H9 (cell line): ENCODE results near the gene PLA2R1. TPM values are rescaled to one million over a fixed set of nuclear protein-coding genes. Genes with fewer than 3 reads are reported as not detected.

Source experiments
- DNase-seq: peaks from one replicate; pipeline ENCODE4 v3.0.0-alpha.2; 2017
- H2AFZ ChIP-seq: one replicate; pipeline ENCODE4 v1.6.1; 2013; ENCODE audit warnings: mild to moderate bottlenecking, low read length, control low read depth, moderate library complexity
- H2AK5ac ChIP-seq: 2 replicates; pipeline ENCODE4 v1.6.1; 2013; ENCODE audit warnings: low read length, control low read depth, mixed read lengths; ENCODE audit not compliant: insufficient read length
- H2BK120ac ChIP-seq: one replicate; pipeline ENCODE4 v1.6.1; 2013; ENCODE audit warnings: low read depth, mild to moderate bottlenecking, low read length, control low read depth, inconsistent platforms; ENCODE audit not compliant: poor library complexity, severe bottlenecking
- H2BK12ac ChIP-seq: 2 replicates; pipeline ENCODE4 v1.6.1; 2013; ENCODE audit warnings: low read length, control low read depth, mixed read lengths, low read depth; ENCODE audit not compliant: insufficient read length
- H2BK15ac ChIP-seq: 2 replicates; pipeline ENCODE4 v1.6.1; 2013; ENCODE audit warnings: low read depth, low read length, control low read depth
- H2BK20ac ChIP-seq: one replicate; pipeline ENCODE4 v1.6.1; 2013; ENCODE audit warnings: low read depth, mild to moderate bottlenecking, low read length, control low read depth, inconsistent platforms; ENCODE audit not compliant: poor library complexity, severe bottlenecking
- H2BK5ac ChIP-seq: 2 replicates; pipeline ENCODE4 v1.6.1; 2013; ENCODE audit warnings: low read length, control low read depth, mixed read lengths; ENCODE audit not compliant: insufficient read length
- H3K14ac ChIP-seq: 2 replicates; pipeline ENCODE4 v1.6.1; 2013; ENCODE audit warnings: low read length, control low read depth; ENCODE audit not compliant: insufficient read depth
- H3K18ac ChIP-seq: 2 replicates; pipeline ENCODE4 v1.6.1; 2013; ENCODE audit warnings: low read depth, mild to moderate bottlenecking, mixed read lengths, low read length, control low read depth; ENCODE audit not compliant: insufficient read length
- H3K23ac ChIP-seq: 2 replicates; pipeline ENCODE4 v1.6.1; 2013; ENCODE audit warnings: low read length, control low read depth, mixed read lengths, low read depth; ENCODE audit not compliant: insufficient read length
- H3K23me2 ChIP-seq: 2 replicates; pipeline ENCODE4 v1.6.1; 2013; ENCODE audit warnings: low read depth, mild to moderate bottlenecking, mixed read lengths, low read length, control low read depth; ENCODE audit not compliant: insufficient read length, poor library complexity, severe bottlenecking
- H3K27ac ChIP-seq: 2 replicates; pipeline ENCODE4 v1.5.1; 2013; ENCODE audit warnings: low read length, control low read depth, mixed read lengths, low read depth; ENCODE audit not compliant: insufficient read length
- H3K27me3 ChIP-seq: 2 replicates; pipeline ENCODE4 v1.6.1; 2013; ENCODE audit warnings: low read length, control low read depth, inconsistent platforms; ENCODE audit not compliant: insufficient read depth
- H3K4ac ChIP-seq: 2 replicates; pipeline ENCODE4 v1.6.1; 2013; ENCODE audit warnings: low read depth, mild to moderate bottlenecking, control low read depth, inconsistent platforms, low read length, moderate library complexity
- H3K4me1 ChIP-seq: 2 replicates; pipeline ENCODE4 v1.6.1; 2013; ENCODE audit warnings: low read length, control low read depth, inconsistent platforms; ENCODE audit not compliant: insufficient read depth
- H3K4me2 ChIP-seq: 2 replicates; pipeline ENCODE4 v1.6.1; 2013; ENCODE audit warnings: low read length, control low read depth, mixed read lengths; ENCODE audit not compliant: insufficient read length, insufficient read depth
- H3K56ac ChIP-seq: 2 replicates; pipeline ENCODE4 v1.6.1; 2013; ENCODE audit warnings: low read depth, mild to moderate bottlenecking, mixed read lengths, low read length, control low read depth; ENCODE audit not compliant: insufficient read length
- H3K79me1 ChIP-seq: 2 replicates; pipeline ENCODE4 v1.6.1; 2013; ENCODE audit warnings: low read depth, mild to moderate bottlenecking, moderate library complexity, low read length, control low read depth, inconsistent platforms; ENCODE audit not compliant: insufficient read depth, poor library complexity, severe bottlenecking
- H3K79me2 ChIP-seq: 2 replicates; pipeline ENCODE4 v1.6.1; 2013; ENCODE audit warnings: low read length, control low read depth, inconsistent platforms; ENCODE audit not compliant: insufficient read depth
- H3K9ac ChIP-seq: 2 replicates; pipeline ENCODE4 v1.6.1; 2013; ENCODE audit warnings: low read length, control low read depth, mixed read lengths; ENCODE audit not compliant: insufficient read length; ENCODE audit errors: extremely low read depth
- H3K9me3 ChIP-seq: one replicate; pipeline ENCODE4 v1.6.1; 2013; ENCODE audit warnings: low read depth, low read length, inconsistent platforms; ENCODE audit not compliant: control insufficient read depth
- H3T11ph ChIP-seq: one replicate; pipeline ENCODE4 v1.6.1; 2013; ENCODE audit warnings: mild to moderate bottlenecking, low read length, control low read depth, inconsistent platforms
- H4K20me1 ChIP-seq: one replicate; pipeline ENCODE4 v1.6.1; 2013; ENCODE audit not compliant: control insufficient read depth, insufficient read length, insufficient read depth
- H4K5ac ChIP-seq: 2 replicates; pipeline ENCODE4 v1.6.1; 2013; ENCODE audit warnings: low read depth, mild to moderate bottlenecking, mixed read lengths, low read length, control low read depth; ENCODE audit not compliant: insufficient read length
- H4K8ac ChIP-seq: replicated peaks from 2 replicates; pipeline ENCODE4 v1.6.1; 2013; ENCODE audit warnings: low read length, control low read depth, mixed read lengths, low read depth; ENCODE audit not compliant: insufficient read length
- H4K91ac ChIP-seq: 2 replicates; pipeline ENCODE4 v1.6.1; 2013; ENCODE audit warnings: low read depth, mild to moderate bottlenecking, moderate library complexity, mixed read lengths, low read length, control low read depth; ENCODE audit not compliant: insufficient read length
- H3K27ac Mint-ChIP-seq, 3 experiments: 2 replicates in 2 of 3; 3 replicates in 1 of 3; pipeline ENCODE4 v1.8.0; 2020 to 2021; ENCODE audit warnings: mixed read lengths in 3 of 3, mild to moderate bottlenecking in 1 of 3, moderate library complexity in 1 of 3
- H3K27me3 Mint-ChIP-seq: 2 replicates; pipeline ENCODE4 v1.8.0; 2021; ENCODE audit warnings: low read depth, mild to moderate bottlenecking, moderate library complexity, mixed read lengths
- H3K36me3 Mint-ChIP-seq, 3 experiments: 2 replicates in 2 of 3; 3 replicates in 1 of 3; pipeline ENCODE4 v1.8.0; 2020 to 2021; ENCODE audit warnings: low read depth in 3 of 3, mixed read lengths in 3 of 3; ENCODE audit not compliant: insufficient read depth in 1 of 3
- H3K4me1 Mint-ChIP-seq, 2 experiments: 2 replicates each; pipeline ENCODE4 v1.8.0; 2020; ENCODE audit warnings: mixed read lengths in 2 of 2
- H3K4me3 Mint-ChIP-seq, 2 experiments: 2 replicates in 1 of 2; 3 replicates in 1 of 2; pipeline ENCODE4 v1.8.0; 2020 to 2021; ENCODE audit warnings: mild to moderate bottlenecking in 2 of 2, mixed read lengths in 2 of 2, moderate library complexity in 1 of 2
- H3K9me3 Mint-ChIP-seq, 2 experiments: 2 replicates in 1 of 2; 3 replicates in 1 of 2; pipeline ENCODE4 v1.8.0; 2020; ENCODE audit warnings: mild to moderate bottlenecking in 2 of 2, mixed read lengths in 2 of 2, moderate library complexity in 1 of 2
- CTCF ChIP-seq: fragments of 200-600 bp; sonication (generic); conservative IDR thresholded peaks from 3 replicates; pipeline ENCODE4 v1.8.0; 2021; ENCODE audit warnings: antibody characterized with exemption, mild to moderate bottlenecking
- WGBS: extraction: QIAGEN DNeasy Blood & Tissue Kit; methylation state at CpG from one replicate; pipeline ENCODE4 v1.1.7; 2013; ENCODE audit warnings: missing lambda C conversion rate, low lambda C conversion rate, mixed read lengths; ENCODE audit not compliant: insufficient read length; ENCODE audit errors: extremely low coverage; 5-methylcytosine and 5-hydroxymethylcytosine counted together
- total RNA-seq: library from RNA; stranded (reverse); gene quantifications from 2 replicates; pipeline ENCODE4 v1.2.1, GENCODE V29; 2021

PLA2R1 gene
- total RNA-seq, 1 experiment from 2014 or later: 0.83 TPM

DNA sequence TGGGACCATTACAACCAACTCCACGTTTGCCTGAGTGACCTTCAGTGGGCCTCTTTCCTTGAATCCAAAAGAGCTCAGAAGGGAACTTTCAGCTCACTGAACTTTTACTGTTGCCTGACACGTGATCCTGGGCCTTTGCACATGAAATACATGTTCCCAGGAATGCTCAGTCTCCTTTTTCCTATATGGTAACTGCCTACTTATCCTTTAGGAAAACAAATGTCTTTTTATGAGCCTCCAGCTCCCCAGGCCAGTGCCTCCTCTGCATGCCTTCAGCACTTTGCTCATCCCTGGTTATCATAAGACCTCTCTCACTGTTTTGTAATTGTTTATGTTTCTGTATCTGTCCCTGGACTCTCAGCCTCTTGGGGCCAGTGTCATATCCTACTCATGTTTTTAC lies 5.1 kb downstream of the PLA2R1 start:
- no peak for TF ChIP-seq CTCF
- no CpG with 5 or more reads among the region's 2 CpGs for WGBS
- H2BK20ac ChIP-seq: no peak overlapping the region

More for the DNA sequence above, 5.1 kb downstream of the PLA2R1 start:
- Histone ChIP-seq H3K18ac (no peak overlapping the region), H3K9me3 (no peaks in the 10 kb centered on the region), H3K79me1 (no peaks in the 10 kb centered on the region), H4K8ac (no peak overlapping the region), H3K4me1 (peaks cover 5% of the 10 kb centered on the region; the same call in 1 of the 2 replicates), H3K4ac (no peak overlapping the region), H2BK5ac (no peak overlapping the region), H3K27ac (no peak overlapping the region), H3K4me2 (no peak overlapping the region), H3K14ac (no peak overlapping the region), H3K56ac (no peak overlapping the region), H3T11ph (no peak overlapping the region), H4K91ac (no peak overlapping the region), H2AFZ (no peak overlapping the region), H3K27me3 (no peaks in the 10 kb centered on the region; the same call in 1 of the 2 replicates), H4K20me1 (no peaks in the 10 kb centered on the region), H3K79me2 (no peaks in the 10 kb centered on the region), H4K5ac (no peak overlapping the region), H2AK5ac (no peak overlapping the region), H2BK12ac (no peak overlapping the region), H2BK15ac (no peak overlapping the region), H2BK120ac (no peak overlapping the region), H3K23me2 (peaks cover 5% of the 10 kb centered on the region), H3K23ac (no peak overlapping the region), H3K9ac (no peak overlapping the region)
- Mint-ChIP-seq H3K4me1 (peaks cover 32 to 43% of the 10 kb centered on the region in 2 experiments), H3K27me3 (peaks cover 46% of the 10 kb centered on the region), H3K36me3 (peaks cover 0 to 13% (median 9%) of the 10 kb centered on the region in 3 experiments; a peak in 4 of 7 replicates), H3K27ac (no peak overlapping the region), H3K4me3 (no peak overlapping the region), H3K9me3 (no peaks in the 10 kb centered on the region; a peak in 1 of 5 replicates)
- no peak for DNase-seq
